ENCODE results near the gene CCDC9B.

Gene CCDC9B

GRCh38 chr15:40340740-40341400 lies at the start of gene CCDC9B:
Gene CCDC9B, minus strand, starts transcription at chr15:40340939. Its CDS starts 120 bp downstream, at chr15:40340819.
- peak; percentile 82 for DNase-seq

GRCh38 chr15:40389824-40390595 lies 49.3 kb upstream of the CCDC9B start:
- no peak for DNase-seq

GRCh38 chr15:40388941-40389823 lies 48.4 kb upstream of the CCDC9B start:
- DNase-seq, result no peak

GRCh38 chr15:40386480-40386879 lies 45.7 kb upstream of the CCDC9B start:
- no peak for DNase-seq

GRCh38 chr15:40382580-40383456 lies 42.1 kb upstream of the CCDC9B start, which contains the start of gene KNSTRN:
Gene KNSTRN, plus strand, starts transcription at chr15:40382721. Its CDS starts 115 bp downstream, at chr15:40382836.
- DNase-seq, result peak; percentile 92

GRCh38 chr15:40381818-40382529 lies 41.2 kb upstream of the CCDC9B start:
- no peak for DNase-seq

- DNase-seq, result no peak
Measured at GRCh38 chr15:40380636-40381035, 39.9 kb upstream of the CCDC9B start.

GRCh38 chr15:40379853-40380252 lies 39.1 kb upstream of the CCDC9B start:
- peak; percentile 91 for DNase-seq

GRCh38 chr15:40379374-40379773 lies 38.6 kb upstream of the CCDC9B start:
- DNase-seq, result no peak

- no peak for DNase-seq
Measured at GRCh38 chr15:40377606-40378005, 36.9 kb upstream of the CCDC9B start.

- peak; percentile 40 for DNase-seq
Measured at GRCh38 chr15:40372981-40373380, 32.2 kb upstream of the CCDC9B start.

GRCh38 chr15:40369971-40370370 lies 29.2 kb upstream of the CCDC9B start:
- no peak for DNase-seq

GRCh38 chr15:40369474-40369869 lies 28.7 kb upstream of the CCDC9B start:
- no peak for DNase-seq

- DNase-seq, result no peak
Measured at GRCh38 chr15:40368719-40369473, 28.2 kb upstream of the CCDC9B start.

GRCh38 chr15:40367686-40368611 lies 27.2 kb upstream of the CCDC9B start:
- peak; percentile 78 for DNase-seq

GRCh38 chr15:40367371-40367685 lies 26.6 kb upstream of the CCDC9B start:
- no peak for DNase-seq

GRCh38 chr15:40366457-40367370 lies 26.0 kb upstream of the CCDC9B start:
- DNase-seq, result no peak

GRCh38 chr15:40365624-40366456 lies 25.1 kb upstream of the CCDC9B start:
- DNase-seq, result no peak
